LNCAP (cell line): ENCODE results near the gene TFDP2.

Source experiments
- TF ChIP-seq, protein P1 (sequence below): fragments of 450-650 bp; IDR thresholded peaks from 2 replicates; pipeline ENCODE4 v1.5.1; 2017; ENCODE audit warnings: mild to moderate bottlenecking

Gene TFDP2

DNA sequence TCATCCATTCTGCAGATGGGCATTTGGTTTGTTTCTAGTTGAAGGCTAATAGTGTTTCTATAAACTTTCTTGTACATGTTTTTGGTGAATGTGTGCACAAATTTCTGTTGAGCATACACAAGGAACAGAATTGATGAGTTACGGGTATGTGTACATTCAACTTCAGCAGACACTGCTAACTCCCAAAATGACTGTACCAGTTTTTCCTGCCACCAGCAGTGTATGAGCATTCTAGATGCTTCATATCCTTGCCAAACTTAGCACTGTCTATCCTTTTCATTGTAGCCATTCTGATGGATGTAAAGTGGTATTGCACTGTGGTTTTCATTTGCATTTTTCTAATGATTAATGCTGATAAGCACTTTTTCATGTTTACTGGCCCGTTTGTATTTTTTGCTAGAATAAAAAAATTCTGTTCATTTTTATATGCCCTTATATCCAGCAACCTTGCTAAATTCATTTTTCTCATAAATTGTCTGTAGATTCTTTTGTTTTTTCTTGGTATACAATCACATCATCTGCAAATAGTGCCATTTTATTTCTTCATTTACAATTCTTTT, 162.7 kb downstream of the TFDP2 start:
- TF ChIP-seq, protein P1, sequence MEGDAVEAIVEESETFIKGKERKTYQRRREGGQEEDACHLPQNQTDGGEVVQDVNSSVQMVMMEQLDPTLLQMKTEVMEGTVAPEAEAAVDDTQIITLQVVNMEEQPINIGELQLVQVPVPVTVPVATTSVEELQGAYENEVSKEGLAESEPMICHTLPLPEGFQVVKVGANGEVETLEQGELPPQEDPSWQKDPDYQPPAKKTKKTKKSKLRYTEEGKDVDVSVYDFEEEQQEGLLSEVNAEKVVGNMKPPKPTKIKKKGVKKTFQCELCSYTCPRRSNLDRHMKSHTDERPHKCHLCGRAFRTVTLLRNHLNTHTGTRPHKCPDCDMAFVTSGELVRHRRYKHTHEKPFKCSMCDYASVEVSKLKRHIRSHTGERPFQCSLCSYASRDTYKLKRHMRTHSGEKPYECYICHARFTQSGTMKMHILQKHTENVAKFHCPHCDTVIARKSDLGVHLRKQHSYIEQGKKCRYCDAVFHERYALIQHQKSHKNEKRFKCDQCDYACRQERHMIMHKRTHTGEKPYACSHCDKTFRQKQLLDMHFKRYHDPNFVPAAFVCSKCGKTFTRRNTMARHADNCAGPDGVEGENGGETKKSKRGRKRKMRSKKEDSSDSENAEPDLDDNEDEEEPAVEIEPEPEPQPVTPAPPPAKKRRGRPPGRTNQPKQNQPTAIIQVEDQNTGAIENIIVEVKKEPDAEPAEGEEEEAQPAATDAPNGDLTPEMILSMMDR = no peak

DNA sequence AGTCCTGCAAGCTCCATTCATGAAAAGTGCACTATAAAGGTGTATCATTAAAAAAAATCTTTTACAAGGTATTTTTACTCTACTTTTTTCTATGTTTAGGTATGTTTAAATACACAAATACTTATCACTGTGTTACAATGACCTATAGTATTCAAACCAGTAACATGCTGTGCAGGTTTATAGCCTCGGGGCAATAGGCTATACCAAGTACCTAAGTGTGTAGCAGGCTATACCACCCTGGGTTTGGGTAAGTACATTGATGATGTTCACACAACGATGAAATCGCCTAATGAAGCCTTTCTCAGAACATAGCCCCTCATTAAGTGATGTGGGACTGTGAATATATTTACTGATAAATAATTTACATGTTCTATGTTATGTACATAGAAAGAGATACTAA, 168.3 kb downstream of the TFDP2 start:
- TF ChIP-seq, protein P1 = no peak

DNA sequence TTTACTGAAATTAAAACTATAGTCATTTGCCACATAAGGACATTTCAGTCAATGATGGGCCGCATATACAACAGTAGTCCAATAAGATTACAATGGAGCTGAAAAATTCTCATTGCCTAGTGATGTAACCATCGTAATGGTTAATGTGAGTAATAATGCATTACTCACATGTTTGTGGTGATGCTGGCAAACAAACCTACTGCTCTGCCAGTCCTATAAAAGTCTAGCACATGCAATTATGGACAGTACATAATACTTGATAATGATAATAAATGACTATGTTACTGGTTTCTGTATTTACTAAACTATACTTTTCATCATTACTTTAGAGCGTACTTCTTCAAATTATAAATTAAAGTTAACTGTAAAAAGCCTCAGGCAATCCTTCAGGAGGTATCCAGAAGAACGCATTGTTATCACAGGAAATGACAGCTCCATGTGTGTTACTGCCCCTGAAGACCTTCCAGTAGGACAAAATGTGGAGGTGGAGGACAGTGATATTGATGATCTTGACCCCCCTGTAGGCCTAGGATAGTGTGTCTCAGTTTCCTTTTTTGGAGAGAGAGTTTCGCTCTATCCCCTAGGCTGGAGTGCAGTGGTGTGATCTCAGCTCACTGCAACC, 170.2 kb downstream of the TFDP2 start:
- TF ChIP-seq, protein P1 = no peak

DNA sequence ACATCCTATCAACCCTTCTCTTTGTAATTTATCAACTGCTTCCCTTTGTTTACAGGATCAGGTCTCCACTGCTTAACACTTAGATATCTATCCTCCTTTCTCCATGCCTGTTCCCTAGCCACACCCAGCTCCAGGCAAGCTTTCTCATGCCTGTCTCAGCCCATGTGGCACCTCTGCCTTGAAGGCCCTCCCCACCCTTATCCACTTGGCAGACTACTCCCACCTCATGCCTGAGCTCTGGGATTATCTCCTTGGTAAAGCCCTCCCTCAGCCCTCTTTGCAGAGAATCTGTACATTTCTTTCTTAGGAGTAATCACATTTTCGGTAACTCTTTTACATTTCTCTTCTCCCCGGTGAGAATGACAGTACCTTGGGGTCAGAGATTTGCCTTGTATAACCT, 176.9 kb downstream of the TFDP2 start:
- TF ChIP-seq, protein P1 = no peak

DNA sequence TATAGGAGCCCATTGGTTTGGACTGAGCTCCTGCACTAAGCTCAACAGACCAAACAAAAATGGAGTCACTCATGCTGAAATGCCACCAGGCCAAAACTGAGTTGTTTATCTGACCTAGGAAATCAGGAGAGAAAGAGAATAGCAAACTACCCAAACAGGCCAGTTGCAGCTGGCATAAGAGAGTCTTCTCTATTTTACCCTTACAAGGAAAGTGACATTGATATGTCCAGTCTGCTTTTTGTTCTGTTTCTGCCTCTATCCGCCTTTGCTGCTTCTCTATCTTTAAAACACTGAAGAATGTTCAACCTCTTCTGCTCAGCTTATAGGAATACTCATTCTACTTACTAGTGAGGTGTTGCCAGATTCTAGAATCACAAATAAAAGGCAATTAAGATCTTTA, 177.8 kb downstream of the TFDP2 start:
- TF ChIP-seq, protein P1 = no peak

DNA sequence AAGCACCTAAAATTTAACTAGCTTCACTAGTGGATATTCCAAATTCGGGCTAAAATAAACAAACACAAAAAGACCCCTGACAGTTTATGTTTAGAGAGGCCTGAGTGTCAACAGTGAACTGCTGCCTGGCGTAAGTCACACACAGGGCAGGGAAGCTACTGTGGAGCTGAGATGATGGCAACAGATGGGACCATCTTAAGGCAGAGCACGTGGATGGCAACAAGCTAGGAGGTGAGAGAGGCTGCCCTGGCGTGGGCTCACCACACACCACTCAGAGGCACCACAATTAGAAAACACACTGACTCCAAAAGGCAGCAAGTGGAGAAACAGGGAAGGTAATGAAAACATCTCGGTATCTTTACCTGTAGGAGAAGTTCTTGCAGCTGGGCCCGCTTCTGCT, 179.6 kb downstream of the TFDP2 start:
- TF ChIP-seq, protein P1 = no peak

DNA sequence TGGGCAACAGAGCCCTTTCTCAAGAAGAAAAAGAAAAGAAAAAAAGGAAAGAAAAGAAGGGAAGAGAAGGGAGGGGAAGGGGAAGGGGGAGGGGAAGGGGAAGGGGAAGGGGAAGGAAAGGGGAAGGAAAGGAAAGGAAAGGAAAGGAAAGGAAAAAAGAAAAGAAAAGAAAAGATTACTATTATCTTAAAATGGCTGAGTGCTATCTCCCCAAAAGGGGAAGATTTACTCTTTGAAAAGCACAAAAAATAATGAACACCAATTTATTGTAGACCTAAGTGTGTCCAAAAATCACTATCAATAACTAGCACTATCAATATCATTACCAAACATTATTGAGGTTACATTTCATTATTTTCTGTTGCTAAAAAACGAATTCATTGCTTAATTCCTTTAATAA, 183.9 kb downstream of the TFDP2 start:
- TF ChIP-seq, protein P1 = no peak

DNA sequence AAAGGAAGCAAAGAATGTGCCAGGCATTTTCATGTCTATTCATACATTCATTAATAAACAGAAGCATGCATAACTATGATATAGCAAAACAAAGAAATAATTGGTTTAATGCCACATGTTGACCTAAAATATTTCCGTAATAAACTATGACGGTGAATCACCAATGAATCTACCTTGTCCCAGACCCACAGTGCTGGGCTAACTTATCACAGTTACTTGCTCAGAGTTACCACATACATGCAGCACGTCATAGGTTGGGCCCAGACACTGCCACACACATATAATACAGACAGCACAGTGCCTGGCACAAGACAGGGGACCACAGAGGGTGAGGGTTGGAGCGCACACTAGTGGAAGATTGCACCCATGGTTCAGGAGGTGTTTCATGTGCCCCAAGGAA, 186.0 kb downstream of the TFDP2 start:
- TF ChIP-seq, protein P1 = no peak
